ENCODE results near the gene PHKA2. TPM values are rescaled to one million over a fixed set of nuclear protein-coding genes. Genes with fewer than 3 reads are reported as not detected.

PHKA2 gene
- polyA plus RNA-seq, 2 of the 4 experiments (the other 2 are of a cell fraction) = 16.1 to 21.2 TPM

GRCh38 chrX:18937173-18937572, 46.7 kb downstream of the PHKA2 start:
- TF ChIP-seq NPAS2 (CRISPR knock-in tag; IDR thresholded peaks at IDR 0.05; ENCODE audit: borderline replicate concordance) (no peak), CBX8 (IDR thresholded peaks at IDR 0.05) (no peak), ZFP36 (IDR thresholded peaks at IDR 0.05; ENCODE audit: borderline replicate concordance, partially characterized antibody) (no peak), RFX5 (IDR thresholded peaks at IDR 0.05) (no peak)
- TF ChIP-seq, protein P1, sequence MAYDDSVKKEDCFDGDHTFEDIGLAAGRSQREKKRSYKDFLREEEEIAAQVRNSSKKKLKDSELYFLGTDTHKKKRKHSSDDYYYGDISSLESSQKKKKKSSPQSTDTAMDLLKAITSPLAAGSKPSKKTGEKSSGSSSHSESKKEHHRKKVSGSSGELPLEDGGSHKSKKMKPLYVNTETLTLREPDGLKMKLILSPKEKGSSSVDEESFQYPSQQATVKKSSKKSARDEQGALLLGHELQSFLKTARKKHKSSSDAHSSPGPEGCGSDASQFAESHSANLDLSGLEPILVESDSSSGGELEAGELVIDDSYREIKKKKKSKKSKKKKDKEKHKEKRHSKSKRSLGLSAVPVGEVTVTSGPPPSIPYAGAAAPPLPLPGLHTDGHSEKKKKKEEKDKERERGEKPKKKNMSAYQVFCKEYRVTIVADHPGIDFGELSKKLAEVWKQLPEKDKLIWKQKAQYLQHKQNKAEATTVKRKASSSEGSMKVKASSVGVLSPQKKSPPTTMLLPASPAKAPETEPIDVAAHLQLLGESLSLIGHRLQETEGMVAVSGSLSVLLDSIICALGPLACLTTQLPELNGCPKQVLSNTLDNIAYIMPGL (CRISPR knock-in tag; IDR thresholded peaks at IDR 0.05; ENCODE audit: borderline replicate concordance) = no peak
- Histone ChIP-seq H3K4me2 (no peak overlapping the region), H3K4me3 (no peak overlapping the region), H3K4me1 (no peaks in the 10 kb centered on the region), H3K9me3 (no peaks in the 10 kb centered on the region), H3K27ac (no peak overlapping the region)
- no peak for DNase-seq (ENCODE audit: low read depth in 1 of 2, low spot score in 1 of 2)
- WGBS (ENCODE audit: missing lambda C conversion rate) = 92% methylated on average over 4 of the region's 5 CpGs
- ChIA-PET POLR2A (no interaction called here), CTCF (interaction anchor here (0.5 to 3.1 kb wide), 5 partner anchors 10 to 527 kb away, joined by 3 to 13 read pairs (median 4); no protein-coding TSS in a partner anchor)
- ATAC-seq = no peak
- FAIRE-seq = peak; percentile 89

DNA sequence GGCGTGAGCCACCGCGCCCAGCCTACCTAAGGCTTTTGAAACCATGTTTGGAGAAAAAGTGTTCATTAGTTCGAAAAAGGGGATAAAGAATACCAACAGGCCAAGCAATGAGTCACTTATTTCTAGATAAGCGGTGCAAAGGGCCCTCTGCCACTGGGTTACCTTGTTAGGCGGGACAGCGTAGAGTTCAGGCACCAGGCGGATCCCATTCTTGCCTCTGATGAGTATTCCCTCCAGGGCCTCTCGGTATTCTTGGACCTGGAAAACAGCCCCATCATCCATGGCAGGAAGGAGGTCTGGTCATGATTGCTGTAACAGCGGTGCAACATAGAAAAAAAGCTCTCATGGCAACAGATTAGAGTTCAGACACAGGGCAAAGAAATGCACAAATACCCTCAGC, 48.0 kb downstream of the PHKA2 start:
- ChIA-PET POLR2A (no interaction called here), CTCF (interaction anchor here (0.6 kb wide), 1 partner anchor 186 kb away, joined by 5 read pairs; the partner anchor contains the start of gene ADGRG2)
- WGBS (ENCODE audit: missing lambda C conversion rate) = 91% methylated on average over 10 of the region's 10 CpGs
- Histone ChIP-seq H3K4me2 (no peak overlapping the region), H3K27ac (no peak overlapping the region), H3K4me1 (no peaks in the 10 kb centered on the region), H3K9me3 (no peaks in the 10 kb centered on the region), H3K4me3 (no peak overlapping the region)
- TF ChIP-seq, protein P2, sequence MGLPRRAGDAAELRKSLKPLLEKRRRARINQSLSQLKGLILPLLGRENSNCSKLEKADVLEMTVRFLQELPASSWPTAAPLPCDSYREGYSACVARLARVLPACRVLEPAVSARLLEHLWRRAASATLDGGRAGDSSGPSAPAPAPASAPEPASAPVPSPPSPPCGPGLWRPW (IDR thresholded peaks at IDR 0.05) = no peak
- no peak for TF ChIP-seq RFX5 (IDR thresholded peaks at IDR 0.05)
- TF ChIP-seq CBX8 (IDR thresholded peaks at IDR 0.05) = no peak
- TF ChIP-seq HOXA7 (CRISPR knock-in tag; IDR thresholded peaks at IDR 0.05) = no peak
- TF ChIP-seq, protein P3, sequence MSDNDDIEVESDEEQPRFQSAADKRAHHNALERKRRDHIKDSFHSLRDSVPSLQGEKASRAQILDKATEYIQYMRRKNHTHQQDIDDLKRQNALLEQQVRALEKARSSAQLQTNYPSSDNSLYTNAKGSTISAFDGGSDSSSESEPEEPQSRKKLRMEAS (IDR thresholded peaks at IDR 0.05) = no peak
- no peak for TF ChIP-seq CBX2 (IDR thresholded peaks at IDR 0.05; ENCODE audit: borderline replicate concordance, low read depth)
- TF ChIP-seq PHF8 (IDR thresholded peaks at IDR 0.05; ENCODE audit: borderline replicate concordance, low read depth) = no peak
- no peak for TF ChIP-seq ZC3H11A (IDR thresholded peaks at IDR 0.05)
- no peak for TF ChIP-seq POLR2A (IDR thresholded peaks at IDR 0.05; ENCODE audit: low read length)
- TF ChIP-seq, protein P4, sequence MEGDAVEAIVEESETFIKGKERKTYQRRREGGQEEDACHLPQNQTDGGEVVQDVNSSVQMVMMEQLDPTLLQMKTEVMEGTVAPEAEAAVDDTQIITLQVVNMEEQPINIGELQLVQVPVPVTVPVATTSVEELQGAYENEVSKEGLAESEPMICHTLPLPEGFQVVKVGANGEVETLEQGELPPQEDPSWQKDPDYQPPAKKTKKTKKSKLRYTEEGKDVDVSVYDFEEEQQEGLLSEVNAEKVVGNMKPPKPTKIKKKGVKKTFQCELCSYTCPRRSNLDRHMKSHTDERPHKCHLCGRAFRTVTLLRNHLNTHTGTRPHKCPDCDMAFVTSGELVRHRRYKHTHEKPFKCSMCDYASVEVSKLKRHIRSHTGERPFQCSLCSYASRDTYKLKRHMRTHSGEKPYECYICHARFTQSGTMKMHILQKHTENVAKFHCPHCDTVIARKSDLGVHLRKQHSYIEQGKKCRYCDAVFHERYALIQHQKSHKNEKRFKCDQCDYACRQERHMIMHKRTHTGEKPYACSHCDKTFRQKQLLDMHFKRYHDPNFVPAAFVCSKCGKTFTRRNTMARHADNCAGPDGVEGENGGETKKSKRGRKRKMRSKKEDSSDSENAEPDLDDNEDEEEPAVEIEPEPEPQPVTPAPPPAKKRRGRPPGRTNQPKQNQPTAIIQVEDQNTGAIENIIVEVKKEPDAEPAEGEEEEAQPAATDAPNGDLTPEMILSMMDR (IDR thresholded peaks at IDR 0.05) = no peak
- TF ChIP-seq RCOR1 (IDR thresholded peaks at IDR 0.05; ENCODE audit: low read depth, low read length) = no peak
- no peak for TF ChIP-seq ESRRA (IDR thresholded peaks at IDR 0.05; ENCODE audit: borderline replicate concordance, low read length)
- TF ChIP-seq, protein P5, sequence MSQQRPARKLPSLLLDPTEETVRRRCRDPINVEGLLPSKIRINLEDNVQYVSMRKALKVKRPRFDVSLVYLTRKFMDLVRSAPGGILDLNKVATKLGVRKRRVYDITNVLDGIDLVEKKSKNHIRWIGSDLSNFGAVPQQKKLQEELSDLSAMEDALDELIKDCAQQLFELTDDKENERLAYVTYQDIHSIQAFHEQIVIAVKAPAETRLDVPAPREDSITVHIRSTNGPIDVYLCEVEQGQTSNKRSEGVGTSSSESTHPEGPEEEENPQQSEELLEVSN (IDR thresholded peaks at IDR 0.05; ENCODE audit: borderline replicate concordance, low read depth) = no peak
- TF ChIP-seq NPAS2 (CRISPR knock-in tag; IDR thresholded peaks at IDR 0.05; ENCODE audit: borderline replicate concordance) = no peak
- TF ChIP-seq MAFK (IDR thresholded peaks at IDR 0.05; ENCODE audit: partially characterized antibody) = no peak
- no peak for TF ChIP-seq ZNF302 (CRISPR knock-in tag; IDR thresholded peaks at IDR 0.05)
- TF ChIP-seq RARB (CRISPR knock-in tag; IDR thresholded peaks at IDR 0.05) = no peak
- TF ChIP-seq MYC (IDR thresholded peaks at IDR 0.05; ENCODE audit: borderline replicate concordance, low read length) = no peak
- FAIRE-seq (no peak), DNase-seq (ENCODE audit: low read depth in 1 of 2, low spot score in 1 of 2) (no peak), ATAC-seq (no peak)

Data from A549 (cell line).